ENCODE data around the gene TMEM225B. TPM values are rescaled to one million over a fixed set of nuclear protein-coding genes. Genes with fewer than 3 reads are reported as not detected.
"Not testable (repeated sequence)": the region's sequence is repeated elsewhere in the genome, so short reads cannot be mapped to it uniquely, and the experiment has no call there.

TMEM225B gene
- total RNA-seq, 1 donor from 2014 or later: 1.6 TPM

DNA sequence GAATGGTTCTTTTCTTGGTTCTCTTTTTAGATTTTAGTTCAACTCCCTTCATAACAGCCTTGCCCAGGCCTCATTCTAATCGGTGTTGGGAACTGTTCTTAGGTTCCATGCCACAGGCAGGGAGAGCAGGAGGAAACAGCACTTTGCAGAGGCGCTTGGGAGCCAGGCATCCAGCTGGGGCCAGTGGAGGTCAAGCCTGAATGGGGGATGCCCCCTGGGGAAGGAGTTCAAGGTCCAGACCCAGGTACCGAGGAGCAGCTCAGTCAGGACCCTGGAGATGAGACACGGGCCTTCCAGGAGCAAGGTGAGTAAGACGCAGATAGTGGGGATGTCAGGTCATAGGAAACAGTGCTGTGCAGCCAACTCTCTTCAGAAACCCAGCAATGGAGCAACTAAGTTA is 23.2 kb downstream of the TMEM225B start:
- intact Hi-C loops (cut with micrococcal nuclease): no loop called here

DNA sequence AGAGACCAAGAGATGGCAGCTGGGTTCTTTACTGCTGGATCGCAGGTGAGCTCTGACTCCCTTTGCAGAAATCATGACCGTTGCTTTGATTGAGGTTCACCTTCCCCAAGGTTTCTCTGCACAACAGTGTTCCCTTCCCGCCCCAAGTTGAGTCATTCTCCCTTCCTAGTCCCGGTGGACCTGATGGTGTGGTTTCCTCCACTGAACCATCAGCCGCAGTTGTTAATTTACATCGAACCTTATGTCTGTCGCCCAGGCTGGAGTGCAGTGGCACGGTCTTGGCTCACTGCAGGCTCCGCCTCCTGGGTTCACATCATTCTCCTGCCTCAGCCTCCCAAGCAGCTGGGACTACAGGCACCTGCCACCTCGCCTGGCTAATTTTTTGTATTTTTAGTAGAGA is 24.5 kb downstream of the TMEM225B start:
- intact Hi-C loops (cut with micrococcal nuclease): no loop called here

DNA sequence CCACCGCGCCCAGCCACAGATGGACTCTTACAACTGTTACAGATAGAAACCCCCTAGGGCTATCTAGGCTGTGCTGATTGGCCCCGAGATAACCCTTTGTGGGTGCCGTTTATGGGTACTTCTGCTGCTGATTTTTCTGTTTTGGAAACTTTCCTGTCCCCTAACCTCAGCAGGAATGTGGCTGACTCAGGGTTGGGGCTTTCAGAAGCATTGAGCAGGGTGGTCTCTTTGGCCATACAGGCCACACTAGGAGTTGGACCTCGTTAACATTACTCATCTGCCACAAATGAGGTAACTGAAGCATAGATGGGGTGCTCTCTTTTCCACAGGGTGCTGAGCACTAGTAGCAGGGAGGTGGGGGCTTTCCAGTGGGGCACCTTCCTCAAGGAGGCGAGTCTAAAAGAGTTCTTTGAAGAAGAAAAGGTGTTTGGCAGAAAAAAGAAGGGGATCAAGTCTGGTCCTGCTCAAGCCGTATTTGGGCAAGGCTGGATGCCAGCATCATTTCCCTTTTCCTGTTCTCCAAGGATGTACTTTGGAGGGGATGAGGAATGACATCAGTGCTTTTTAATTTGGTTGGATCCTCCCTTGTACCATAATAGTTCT is 25.1 kb downstream of the TMEM225B start:
- intact Hi-C loops (cut with micrococcal nuclease): no loop called here

DNA sequence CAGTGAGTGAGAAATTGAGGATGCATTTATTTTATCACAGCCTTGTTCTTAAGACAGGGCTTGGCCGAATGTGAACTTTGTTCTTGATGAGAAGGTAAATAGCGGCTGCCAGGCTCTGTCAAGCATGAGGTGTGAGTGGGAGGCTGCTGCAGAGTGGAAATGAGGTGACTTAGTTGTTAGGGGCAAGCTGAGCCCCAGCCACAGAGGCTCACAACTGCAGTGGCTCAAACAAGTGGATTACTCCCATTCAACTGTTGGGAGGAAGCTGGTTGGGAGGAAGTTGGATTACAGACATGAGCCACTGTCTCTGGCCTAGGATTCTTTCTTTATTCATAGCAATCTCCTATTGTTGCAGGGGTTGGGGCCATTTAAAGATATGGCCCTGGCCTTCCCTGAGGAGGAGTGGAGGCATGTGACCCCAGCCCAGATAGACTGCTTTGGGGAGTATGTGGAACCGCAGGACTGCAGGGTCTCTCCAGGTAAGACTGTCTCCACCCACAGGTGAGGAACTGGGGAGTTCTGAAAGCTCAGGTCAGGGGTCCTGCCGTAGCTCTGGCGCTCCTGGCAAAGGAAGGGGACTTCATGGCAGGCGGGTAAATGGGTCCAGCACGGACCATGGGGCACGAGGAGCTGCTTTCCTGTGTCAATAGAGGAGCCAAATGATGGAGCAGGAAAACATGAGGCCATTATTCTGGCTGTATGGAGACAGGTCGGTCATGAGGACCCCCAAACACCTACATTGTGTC is 25.8 kb downstream of the TMEM225B start:
- intact Hi-C loops (cut with micrococcal nuclease): loop anchor here (1.0 to 2.0 kb wide), 2 partner anchors 8 to 215 kb away; partner anchors contain the start of genes BUD31, PDAP1 and ZSCAN25

DNA sequence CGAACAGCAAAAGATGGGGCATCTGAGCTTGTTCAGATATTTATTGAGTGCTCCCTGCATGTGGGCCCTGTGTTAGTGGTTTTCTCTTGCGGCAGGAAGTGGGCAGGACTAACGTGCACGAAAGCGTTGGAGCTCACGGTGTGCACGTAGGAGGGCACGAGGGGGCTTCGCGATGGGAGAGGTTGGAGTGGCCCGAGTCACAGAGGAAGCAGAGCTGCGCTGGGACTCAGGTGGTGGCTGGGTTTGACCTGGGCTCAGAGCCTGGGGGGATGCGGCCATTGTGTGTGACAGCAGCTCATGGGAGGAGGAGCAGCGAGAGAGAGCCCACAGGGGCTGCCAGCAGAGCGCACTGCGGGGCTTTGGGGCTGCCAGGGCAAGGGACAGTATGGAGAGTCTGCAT is 26.4 kb downstream of the TMEM225B start:
- intact Hi-C loops (cut with micrococcal nuclease): loop anchor here (1.0 to 2.0 kb wide), 2 partner anchors 8 to 216 kb away; partner anchors contain the start of genes BUD31, PDAP1 and ZSCAN25

DNA sequence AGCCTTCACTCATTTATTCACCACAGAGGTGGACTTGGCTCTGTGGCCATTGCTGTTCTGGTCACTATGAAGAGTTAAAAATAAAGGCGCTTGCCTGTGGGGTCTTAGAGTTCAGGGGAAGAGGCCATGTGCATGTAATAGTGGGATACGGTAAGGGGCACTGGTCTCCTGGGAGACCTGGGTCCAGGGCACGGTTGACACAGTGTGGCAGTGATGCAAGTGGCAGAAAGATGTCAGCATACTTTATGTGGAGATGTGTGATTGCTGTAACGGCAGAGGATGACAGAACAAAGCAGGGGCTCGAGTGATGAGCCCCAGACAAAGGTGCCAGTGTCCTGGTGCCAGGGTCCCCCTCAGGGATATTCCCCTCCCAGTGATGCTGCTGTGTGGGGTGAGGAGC is 27.3 kb downstream of the TMEM225B start:
- intact Hi-C loops (cut with micrococcal nuclease): loop anchor here (2.0 kb wide), 1 partner anchor 217 kb away; the partner anchor contains the start of genes BUD31 and PDAP1

DNA sequence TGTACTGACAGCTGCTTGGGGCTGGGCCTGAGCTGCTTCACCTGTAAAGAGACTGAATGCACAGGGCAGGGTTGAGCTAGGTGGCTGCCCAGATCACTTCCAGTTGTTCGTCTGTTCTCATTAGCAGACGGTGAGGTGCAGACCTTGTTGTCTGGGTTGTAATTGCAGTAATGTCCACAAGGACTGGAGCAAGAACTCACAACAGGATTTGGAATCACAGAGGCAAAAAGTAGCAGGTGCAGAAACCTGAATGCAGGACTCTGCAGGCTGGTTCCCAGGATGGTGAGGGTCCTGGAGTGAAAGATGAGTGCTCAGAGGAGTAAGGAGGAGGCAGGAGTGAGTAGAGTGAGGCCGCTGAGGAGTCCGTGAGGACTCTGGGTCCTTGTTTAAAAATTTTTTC is 27.9 kb downstream of the TMEM225B start:
- intact Hi-C loops (cut with micrococcal nuclease): loop anchor here (2.0 kb wide), 1 partner anchor 217 kb away; the partner anchor contains the start of genes BUD31 and PDAP1

DNA sequence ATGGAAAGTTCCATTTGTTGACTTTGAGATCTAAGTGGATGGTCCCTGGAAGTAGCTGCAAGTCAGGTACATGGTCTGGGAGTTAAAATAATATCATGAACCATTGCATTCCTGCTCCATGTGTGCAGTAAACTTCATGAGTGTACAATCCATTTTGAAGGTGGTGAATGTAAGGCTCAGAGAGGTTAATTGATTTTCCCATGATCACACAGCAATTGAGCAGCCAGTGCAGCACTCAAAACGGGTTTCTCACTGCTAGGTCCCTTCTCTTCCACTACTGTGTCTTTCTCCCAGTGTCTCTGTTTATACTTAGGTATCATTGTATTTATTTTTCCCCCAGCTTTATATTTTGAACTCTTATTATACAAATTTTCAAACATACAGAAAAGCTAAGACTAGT is 28.6 kb downstream of the TMEM225B start:
- intact Hi-C loops (cut with micrococcal nuclease): no loop called here

DNA sequence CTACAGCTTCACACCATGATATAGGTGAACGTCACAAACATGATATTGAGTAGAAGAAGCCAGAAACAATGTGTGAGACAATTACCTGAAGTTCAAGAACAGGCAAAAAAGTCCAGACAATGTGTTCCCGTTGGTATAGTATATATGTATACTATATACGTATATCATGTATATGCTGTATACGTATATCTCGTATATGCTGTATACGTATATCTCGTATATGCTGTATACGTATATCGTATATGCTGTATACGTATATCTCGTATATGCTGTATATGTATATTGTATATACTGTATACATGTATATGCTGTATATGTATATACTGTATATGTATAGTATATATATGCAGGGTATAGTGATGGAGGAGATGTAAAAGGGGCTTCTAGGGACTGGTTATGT is 29.4 kb downstream of the TMEM225B start:
- intact Hi-C loops (cut with micrococcal nuclease): no loop called here

DNA sequence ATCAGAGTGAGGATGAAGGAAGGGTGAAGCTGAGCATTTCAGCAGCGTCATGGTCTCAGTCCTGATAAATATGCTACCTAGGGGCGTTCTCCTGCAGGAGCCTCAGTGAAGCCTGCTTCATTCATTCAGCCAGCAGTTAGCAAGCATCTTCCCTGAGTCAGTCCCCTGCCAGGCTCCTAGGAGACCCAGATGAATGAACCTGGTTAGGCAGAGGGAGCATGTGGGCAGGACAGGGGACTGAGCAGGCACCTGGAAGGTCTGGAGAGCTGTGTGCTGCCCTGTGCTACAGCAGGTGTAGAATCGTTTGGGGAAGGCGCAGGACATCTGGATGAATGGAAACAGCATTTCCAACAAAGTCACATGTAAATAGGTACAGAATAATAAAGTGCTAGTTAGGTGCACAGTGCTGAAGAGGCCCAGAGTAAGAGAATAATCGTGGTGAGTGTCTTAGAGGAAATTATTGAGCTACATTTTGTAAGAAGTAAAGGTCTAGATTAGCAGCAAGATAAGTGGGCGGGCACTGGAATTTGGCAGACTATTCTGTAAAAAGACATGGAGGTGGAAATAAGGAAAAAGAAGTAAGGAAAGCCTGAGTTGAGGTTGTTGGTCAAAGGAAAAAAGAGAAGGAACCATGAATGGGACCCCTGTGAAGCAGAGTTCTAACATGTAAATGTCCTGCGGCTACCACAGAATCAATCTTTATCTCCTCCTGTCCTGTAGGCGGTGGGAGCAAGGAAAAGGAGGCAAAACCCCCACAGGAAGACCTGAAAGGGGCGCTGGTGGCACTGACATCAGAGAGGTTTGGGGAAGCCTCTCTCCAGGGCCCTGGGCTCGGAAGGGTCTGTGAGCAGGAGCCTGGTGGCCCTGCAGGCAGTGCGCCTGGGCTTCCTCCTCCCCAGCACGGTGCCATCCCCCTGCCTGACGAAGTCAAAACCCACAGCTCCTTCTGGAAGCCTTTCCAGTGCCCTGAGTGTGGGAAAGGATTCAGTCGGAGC is 30.7 kb downstream of the TMEM225B start:
- intact Hi-C loops (cut with micrococcal nuclease): no loop called here

DNA sequence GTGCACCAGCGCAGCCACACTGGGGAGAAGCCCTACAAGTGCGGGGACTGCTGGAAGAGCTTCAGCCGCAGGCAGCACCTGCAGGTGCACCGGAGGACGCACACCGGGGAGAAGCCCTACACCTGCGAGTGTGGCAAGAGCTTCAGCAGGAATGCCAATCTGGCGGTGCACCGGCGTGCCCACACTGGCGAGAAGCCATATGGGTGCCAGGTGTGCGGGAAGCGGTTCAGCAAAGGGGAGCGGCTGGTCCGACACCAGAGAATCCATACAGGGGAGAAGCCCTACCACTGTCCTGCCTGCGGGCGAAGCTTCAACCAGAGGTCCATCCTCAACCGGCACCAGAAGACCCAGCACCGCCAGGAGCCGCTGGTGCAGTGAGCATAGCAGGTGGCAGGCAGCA is 31.6 kb downstream of the TMEM225B start:
- intact Hi-C loops (cut with micrococcal nuclease): no loop called here

DNA sequence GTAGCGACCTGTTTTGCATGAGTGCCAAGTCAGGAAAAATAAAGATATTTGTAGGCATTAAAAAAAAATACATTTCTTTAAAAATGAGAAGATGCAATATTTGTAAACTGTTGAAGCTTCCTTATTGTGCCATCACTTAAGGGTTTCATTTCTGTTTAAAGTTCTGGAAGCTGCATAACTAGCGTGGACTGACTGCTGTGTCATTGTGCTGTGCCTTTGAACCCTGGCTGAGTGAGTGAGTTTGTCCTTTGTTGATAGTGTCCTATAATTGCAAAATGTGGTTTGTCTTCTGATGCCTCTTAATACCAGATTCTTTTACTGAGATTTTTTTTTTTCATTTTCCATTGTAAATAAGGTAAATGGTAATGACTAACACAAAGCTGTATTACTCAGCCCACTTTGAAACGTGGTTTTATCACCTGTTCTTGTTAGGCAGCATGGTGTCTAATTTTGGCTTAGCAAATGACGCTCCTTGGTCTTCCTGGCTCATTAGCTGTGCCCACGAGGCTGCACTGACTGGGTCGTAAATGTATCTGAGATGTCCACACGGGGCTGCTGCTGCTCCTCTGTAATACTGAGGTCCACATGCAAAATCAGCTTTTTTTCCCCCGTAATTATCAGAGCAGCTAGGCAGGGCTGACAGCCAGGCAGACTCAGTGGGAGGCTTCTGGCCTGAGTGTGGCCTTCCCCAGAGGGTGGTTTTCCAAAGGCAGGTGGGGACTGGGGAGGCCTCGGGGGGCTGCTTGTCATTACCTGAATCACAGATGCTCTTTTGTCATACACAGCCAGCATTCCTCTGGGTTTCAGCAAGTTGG is 33.4 kb downstream of the TMEM225B start:
- intact Hi-C loops (cut with micrococcal nuclease): no loop called here

DNA sequence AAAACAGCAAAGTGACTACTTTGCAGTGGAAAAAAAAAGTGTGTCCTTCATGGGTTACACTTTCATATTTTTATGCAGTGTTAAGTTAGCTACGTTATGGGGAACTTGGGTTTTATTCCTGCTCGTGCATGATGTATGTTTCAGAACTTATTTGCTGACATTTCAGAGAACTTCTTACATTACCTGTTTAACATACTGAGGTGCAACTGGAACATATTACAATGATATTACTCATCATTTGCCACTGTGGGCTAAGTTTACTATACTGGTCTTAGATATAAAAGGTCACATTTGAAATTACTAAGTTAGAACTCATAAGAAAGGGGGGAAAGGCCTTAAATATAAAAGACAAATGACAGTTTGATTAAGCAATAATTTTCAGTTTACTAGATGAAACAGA is 39.3 kb downstream of the TMEM225B start:
- intact Hi-C loops (cut with micrococcal nuclease): not testable (repeated sequence)

DNA sequence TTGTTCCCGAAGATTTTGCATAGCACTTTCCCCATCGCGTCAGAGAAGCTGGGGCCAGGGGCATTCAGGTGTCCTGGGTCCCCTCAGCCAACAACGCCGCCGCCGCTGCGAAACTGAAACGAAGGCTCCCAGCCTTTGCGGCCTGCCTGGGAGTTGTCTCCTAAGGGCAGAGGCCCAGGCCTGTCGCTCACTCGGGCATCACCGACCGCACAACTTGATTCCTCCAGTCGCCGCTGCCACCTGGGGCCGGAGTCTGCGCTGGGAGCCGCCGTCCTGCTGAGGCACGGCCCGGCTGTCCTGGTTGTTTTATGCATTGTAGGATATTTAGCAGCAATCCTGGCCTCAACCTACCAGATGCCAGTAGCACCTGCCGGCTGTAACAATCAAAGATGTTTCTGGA is 40.7 kb downstream of the TMEM225B start:
- intact Hi-C loops (cut with micrococcal nuclease): no loop called here

DNA sequence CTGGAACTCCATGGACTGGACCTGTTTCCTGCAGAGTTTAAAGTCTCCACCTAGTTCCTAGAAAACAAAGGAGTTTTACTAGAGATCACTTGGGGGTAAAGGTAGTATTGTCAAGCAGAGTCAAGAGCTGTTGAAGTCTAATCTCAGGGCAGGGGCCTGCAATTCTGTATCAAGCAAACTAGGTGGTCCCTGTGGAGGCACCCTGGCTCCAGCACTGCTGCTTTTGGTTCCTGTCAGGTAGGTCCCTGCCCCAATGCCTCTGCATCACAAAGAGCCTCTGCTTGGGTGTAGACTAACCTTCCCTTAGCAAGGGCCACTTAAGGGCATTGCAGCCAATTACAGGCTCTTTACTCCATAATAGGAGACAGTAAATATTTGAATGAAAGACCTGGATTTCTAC is 41.2 kb downstream of the TMEM225B start:
- intact Hi-C loops (cut with micrococcal nuclease): no loop called here

DNA sequence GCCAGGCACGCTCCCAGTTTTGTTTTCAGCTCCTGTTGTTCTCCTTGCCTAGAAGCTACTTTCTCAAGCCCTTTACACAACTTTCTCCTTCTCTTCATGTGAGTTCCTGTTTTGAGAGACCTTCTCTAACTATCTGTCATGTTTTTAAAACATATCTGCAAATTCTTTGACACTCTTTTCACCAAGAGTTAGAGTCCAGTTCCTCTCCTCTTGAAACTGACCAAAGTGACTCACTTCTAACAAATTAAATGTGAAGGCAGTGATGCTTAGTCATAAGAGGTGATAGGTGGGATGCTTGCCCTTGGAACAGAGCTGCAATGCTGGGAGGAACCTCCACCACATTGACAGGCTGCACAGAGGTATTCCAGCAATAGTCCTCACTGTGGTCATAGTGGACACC is 44.0 kb downstream of the TMEM225B start:
- intact Hi-C loops (cut with micrococcal nuclease): no loop called here

DNA sequence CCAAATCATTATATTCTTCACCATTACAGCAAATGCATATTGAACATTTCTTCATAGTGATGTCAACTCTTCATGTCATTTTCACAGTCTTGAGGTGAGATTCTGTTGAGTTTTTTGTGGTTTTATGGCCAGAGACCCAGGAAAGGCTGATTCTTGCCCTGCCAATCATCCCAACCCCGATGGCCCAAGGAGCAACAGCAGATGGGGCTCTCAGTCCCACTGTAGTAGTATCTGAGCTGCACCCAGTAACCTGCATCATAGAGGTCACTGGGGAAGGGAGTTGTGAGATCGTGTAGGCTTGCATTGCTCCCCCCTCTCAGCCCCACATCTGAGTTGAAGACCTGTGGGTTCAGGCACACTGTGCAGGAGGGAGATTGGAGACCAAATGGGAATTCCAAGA is 45.4 kb downstream of the TMEM225B start:
- intact Hi-C loops (cut with micrococcal nuclease): no loop called here

DNA sequence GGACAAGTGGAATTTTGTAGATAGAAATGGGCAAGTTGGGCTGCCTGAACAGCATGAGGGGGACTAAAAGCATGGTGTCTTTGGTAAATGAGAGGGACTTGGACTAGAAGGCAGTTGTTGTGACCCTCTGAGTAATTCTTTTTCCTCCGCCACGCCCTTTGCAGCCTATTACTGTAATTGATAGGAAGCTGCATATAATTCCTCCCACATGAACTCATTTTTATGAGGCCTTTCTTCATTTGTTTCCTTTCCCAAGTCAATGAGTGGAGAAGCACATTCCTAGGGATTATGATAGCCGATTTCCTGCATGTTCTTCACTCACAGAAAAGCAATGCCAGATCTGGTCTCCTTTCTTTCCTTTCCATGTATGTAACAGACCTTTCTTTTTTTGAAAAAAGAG is 46.4 kb downstream of the TMEM225B start:
- intact Hi-C loops (cut with micrococcal nuclease): no loop called here

DNA sequence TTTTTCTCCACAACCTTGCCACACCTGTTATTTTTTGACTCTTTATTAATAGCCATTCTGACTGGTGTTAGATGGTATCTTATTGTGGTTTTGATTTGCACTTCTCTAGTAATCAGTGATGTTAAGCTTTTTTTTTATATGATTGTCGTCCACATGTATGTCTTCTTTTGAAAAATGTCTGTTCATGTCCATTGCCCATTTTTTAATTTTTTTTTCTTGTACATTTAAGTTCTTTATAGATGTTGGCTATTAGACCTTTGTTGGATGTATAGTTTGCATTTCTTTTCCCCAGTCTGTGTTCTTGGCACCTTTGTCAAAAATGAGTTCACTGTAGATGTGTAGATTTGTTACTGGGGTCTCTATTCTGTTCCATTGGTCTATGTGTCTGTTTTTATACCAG is 47.5 kb downstream of the TMEM225B start:
- intact Hi-C loops (cut with micrococcal nuclease): no loop called here

DNA sequence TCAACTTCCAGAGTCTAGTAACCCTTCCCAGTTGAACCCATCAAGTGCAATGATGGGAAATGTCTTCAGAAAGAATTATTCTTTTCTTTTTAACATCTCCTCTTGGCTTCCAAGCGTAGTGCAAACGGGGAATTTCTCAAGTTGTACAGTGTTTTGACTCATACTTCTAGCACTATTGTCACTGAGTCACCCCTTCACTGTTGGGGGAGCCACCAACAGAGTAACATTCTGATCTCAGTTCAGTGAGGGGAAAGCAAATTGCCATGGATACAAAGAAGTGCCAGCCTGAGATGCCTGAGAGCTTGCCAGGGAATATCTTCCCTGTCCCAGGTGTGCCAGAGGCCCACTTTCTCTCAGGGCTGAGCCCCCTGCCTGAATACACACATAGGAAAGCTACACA is 50.8 kb downstream of the TMEM225B start:
- intact Hi-C loops (cut with micrococcal nuclease): no loop called here

DNA sequence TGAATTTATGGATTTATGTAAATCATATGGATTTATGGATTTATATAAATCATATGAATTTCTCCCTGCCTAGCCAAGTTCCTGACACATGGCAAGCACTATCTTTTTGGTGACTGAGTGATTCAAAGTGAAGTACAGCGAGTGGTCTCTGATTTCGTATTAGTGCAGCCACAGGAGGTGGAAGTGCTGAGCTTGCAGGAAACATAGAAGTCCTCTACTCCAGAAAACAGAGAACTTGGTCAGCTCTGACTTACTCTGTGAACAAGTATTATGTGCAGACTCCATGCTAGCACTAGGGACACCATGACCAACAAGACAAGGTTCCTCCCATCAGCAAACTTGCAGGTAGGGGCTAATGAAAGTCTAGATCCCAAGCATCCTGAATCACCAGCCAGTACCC is 53.2 kb downstream of the TMEM225B start:
- intact Hi-C loops (cut with micrococcal nuclease): no loop called here
